ENCODE data around the gene ZNF337. TPM values are rescaled to one million over a fixed set of nuclear protein-coding genes. Genes with fewer than 3 reads are reported as not detected.
"Not testable (repeated sequence)": the region's sequence is repeated elsewhere in the genome, so short reads cannot be mapped to it uniquely, and the experiment has no call there.

Gene ZNF337
- total RNA-seq, 1 donor from 2014 or later = 27.1 TPM

DNA sequence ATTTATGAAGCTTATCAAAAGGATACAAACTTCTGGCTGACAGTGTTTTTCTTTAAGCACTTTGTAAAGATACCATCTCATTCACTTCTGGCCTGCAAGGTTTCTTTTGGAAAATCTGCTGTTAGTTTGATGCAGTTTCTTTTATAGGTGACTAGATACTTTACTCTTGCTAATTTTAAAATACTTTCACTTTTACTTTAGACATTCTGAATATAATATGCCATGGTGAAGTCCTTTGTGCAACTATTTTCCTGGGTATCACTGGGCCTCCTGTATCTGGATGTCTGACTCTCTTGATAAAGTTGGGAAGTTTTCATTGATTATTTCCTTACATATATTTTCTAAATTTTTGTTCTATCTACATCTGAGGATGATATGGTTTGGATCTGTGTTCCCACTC lies 29.0 kb upstream of the ZNF337 start:
- Mint-ChIP-seq H3K36me3 (peaks cover 10% of the 10 kb centered on the region), H3K27me3 (ENCODE audit: low read depth) (no peaks in the 10 kb centered on the region), H3K4me1 (no peaks in the 10 kb centered on the region), H3K4me3 (no peak overlapping the region), H3K9me3 (peaks cover 63% of the 10 kb centered on the region), H3K27ac (no peak overlapping the region)
- no peak for DNase-seq (ENCODE audit: low spot score in 2 of 2, unreplicated experiment in 2 of 2)
- no peak for TF ChIP-seq CTCF (IDR thresholded peaks at IDR 0.05; ENCODE audit: unreplicated experiment)

DNA sequence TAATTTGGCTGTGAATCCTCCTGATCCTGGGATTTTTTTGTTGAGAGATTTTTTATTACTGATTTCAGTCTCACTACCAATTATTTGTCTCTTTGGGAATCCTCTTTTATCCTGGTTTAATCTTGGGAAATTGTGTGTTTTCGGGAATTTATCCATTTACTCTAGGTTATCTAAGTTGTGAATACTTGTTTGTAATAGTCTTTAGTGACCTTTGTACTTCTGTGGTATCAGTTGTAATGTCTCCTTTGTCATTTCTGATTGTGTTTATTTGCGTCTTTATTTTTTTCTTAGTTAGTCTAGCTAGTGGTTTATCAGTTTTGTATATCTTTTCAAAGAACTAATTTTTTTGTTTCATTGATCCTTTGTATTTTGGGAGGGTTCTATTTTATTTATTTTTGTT lies 27.3 kb upstream of the ZNF337 start:
- DNase-seq (ENCODE audit: low spot score in 2 of 2, unreplicated experiment in 2 of 2) = no peak
- Mint-ChIP-seq H3K27ac (no peak overlapping the region), H3K4me1 (no peaks in the 10 kb centered on the region), H3K36me3 (peaks cover 10% of the 10 kb centered on the region), H3K27me3 (ENCODE audit: low read depth) (no peaks in the 10 kb centered on the region), H3K9me3 (peaks cover 67% of the 10 kb centered on the region), H3K4me3 (no peak overlapping the region)
- no peak for TF ChIP-seq CTCF (IDR thresholded peaks at IDR 0.05; ENCODE audit: unreplicated experiment)

- no peaks in the 10 kb centered on the region for H3K27me3 Mint-ChIP-seq (ENCODE audit: low read depth)
- H3K36me3 Mint-ChIP-seq = peaks cover 3% of the 10 kb centered on the region
- DNase-seq (ENCODE audit: low spot score in 2 of 2, unreplicated experiment in 2 of 2) = no peak
- no peak overlapping the region for H3K27ac Mint-ChIP-seq
- peaks cover 61% of the 10 kb centered on the region for H3K9me3 Mint-ChIP-seq
- H3K4me3 Mint-ChIP-seq = no peak overlapping the region
- no peak for TF ChIP-seq CTCF (IDR thresholded peaks at IDR 0.05; ENCODE audit: unreplicated experiment)
- H3K4me1 Mint-ChIP-seq = no peaks in the 10 kb centered on the region
Measured at GRCh38 chr20:25720285-25720684, 23.6 kb upstream of the ZNF337 start.

GRCh38 chr20:25718896-25719809 lies 22.5 kb upstream of the ZNF337 start:
- not testable (repeated sequence) for H3K36me3 Mint-ChIP-seq

GRCh38 chr20:25707695-25708094 lies 11.0 kb upstream of the ZNF337 start:
- H3K27me3 Mint-ChIP-seq (ENCODE audit: low read depth) = peaks cover 7% of the 10 kb centered on the region
- no peaks in the 10 kb centered on the region for H3K4me1 Mint-ChIP-seq
- peaks cover 55% of the 10 kb centered on the region for H3K9me3 Mint-ChIP-seq
- H3K36me3 Mint-ChIP-seq = peaks cover 5% of the 10 kb centered on the region
- TF ChIP-seq CTCF (IDR thresholded peaks at IDR 0.05; ENCODE audit: unreplicated experiment) = no peak
- DNase-seq (ENCODE audit: low spot score in 2 of 2, unreplicated experiment in 2 of 2) = no peak
- H3K4me3 Mint-ChIP-seq = no peak overlapping the region
- H3K27ac Mint-ChIP-seq = no peak overlapping the region

More at GRCh38 chr20:25718896-25719809, 22.5 kb upstream of the ZNF337 start:
- not testable (repeated sequence) for H3K4me1 Mint-ChIP-seq; DNase-seq (ENCODE audit: low spot score in 2 of 2, unreplicated experiment in 2 of 2); H3K27me3 Mint-ChIP-seq (ENCODE audit: low read depth); H3K27ac Mint-ChIP-seq; H3K4me3 Mint-ChIP-seq
- peaks cover 52% of the 10 kb centered on the region for H3K9me3 Mint-ChIP-seq

GRCh38 chr20:25706793-25707192 lies 10.1 kb upstream of the ZNF337 start:
- TF ChIP-seq CTCF (IDR thresholded peaks at IDR 0.05; ENCODE audit: unreplicated experiment) = no peak
- peaks cover 8% of the 10 kb centered on the region for H3K27me3 Mint-ChIP-seq (ENCODE audit: low read depth)
- H3K9me3 Mint-ChIP-seq = peaks cover 55% of the 10 kb centered on the region
- H3K4me1 Mint-ChIP-seq = no peaks in the 10 kb centered on the region
- no peak overlapping the region for H3K27ac Mint-ChIP-seq
- no peak for DNase-seq (ENCODE audit: low spot score in 2 of 2, unreplicated experiment in 2 of 2)
- peaks cover 5% of the 10 kb centered on the region for H3K36me3 Mint-ChIP-seq
- no peak overlapping the region for H3K4me3 Mint-ChIP-seq

Measured in mesothelial cell of epicardium (in vitro differentiated cells).